Activated CD8-positive, alpha-beta memory T cell treated with anti-CD3 and anti-CD28 coated beads, Interleukin-2, amount 50 U/mL, for 24 hours (primary cell): Measurements from ENCODE around the gene TSPEAR.
"Not testable (repeated sequence)": the region's sequence is repeated elsewhere in the genome, so short reads cannot be mapped to it uniquely, and the experiment has no call there.

Source experiments
- DNase-seq: peaks from one replicate; pipeline ENCODE4 v3.0.0-alpha.2; 2020; ENCODE audit errors: extremely low read depth

Gene TSPEAR

DNA sequence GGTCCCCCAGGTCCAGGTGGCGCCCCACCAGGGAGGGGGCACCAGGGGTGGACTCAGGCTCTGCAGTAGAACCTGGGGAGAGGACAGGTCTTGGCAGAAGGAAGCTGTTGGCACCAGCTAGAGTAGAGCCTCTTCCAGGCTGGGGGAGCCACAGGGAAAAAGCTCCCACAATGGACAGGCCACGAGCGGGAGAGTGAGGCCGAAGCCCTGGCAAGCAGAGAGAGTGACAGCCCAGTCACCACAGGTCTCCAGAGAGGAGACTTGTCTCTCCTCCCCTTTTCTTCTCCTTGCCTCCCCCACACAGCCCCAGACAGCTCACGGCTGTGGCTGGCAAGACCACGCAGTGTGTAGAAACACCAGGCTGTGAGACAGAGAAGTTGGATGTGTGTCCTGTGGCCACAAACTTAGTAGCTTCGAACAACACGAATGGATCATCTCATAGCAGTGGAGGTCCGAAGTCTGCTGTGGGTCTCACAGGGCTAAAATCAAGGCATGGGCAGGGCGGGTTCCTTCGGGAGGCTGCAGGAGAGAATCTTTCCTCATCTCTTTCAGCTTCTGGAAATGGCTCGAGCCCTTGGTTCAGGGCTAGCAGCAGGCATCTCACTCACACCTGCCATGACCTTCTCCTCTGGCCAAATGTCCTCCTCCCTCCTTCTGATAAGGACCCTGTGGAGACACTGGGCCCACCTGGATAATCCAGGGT, 60.2 kb downstream of the TSPEAR start:
- DNase-seq, result no peak

DNA sequence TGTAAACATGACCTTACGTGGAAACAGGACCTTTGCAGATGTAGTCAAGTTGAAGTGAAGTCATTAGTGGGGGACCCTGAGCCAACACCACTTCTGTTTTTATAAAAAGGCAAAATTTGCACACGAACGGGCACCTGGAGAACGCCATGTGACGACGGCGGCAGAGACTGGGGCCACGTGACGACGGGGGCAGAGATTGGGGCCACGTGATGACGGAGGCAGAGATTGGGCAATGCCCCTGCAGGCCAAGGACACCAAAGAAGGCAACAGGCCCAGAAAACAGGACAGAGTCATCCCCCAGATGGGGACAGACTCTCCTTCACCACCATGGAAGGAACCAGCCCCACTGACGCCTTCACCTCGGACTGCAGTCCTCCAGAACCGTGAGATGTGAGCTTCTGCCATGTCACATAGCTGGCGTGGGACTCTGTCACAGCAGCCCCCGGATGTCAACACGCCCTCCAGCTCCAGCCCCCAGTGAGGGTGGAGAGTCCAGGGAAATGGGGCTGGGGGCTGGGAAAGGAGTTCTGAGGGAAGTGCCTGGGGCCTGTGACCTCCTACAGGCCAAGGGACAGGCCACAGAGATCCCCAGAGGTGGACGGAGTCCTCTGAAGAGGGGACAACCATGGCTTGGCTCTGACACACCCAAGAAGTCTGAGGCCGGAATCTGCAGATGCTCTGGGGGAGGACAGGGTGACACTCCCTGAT, 61.0 kb downstream of the TSPEAR start:
- no peak for DNase-seq

DNA sequence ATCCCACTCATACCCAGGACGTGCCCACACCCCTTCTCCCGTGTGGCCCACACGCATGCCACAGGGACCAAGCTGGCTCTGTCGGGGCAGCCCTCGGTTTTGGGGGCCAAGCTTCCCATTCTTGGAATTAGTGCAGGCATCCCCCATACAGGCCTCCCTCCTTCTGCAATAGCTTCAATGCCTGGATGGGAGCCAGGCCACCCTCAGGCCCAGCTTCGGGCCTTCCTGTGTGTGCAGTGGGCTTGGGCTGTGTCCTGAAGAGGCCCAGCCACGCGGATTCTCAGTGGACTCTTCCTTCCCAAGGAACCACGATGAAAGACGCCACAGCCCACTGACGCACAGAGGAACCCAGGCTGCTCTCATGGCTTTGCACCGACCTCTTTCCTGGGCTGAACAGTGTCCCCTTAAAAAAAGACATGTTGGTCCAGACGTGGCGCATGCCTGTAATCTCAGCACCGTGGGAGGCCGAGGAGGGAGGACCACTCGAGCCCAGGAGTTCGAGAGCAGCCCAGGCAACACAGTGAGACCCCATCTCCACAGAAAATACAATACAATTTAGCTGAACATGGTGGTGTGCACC, 61.8 kb downstream of the TSPEAR start:
- DNase-seq, result no peak

DNA sequence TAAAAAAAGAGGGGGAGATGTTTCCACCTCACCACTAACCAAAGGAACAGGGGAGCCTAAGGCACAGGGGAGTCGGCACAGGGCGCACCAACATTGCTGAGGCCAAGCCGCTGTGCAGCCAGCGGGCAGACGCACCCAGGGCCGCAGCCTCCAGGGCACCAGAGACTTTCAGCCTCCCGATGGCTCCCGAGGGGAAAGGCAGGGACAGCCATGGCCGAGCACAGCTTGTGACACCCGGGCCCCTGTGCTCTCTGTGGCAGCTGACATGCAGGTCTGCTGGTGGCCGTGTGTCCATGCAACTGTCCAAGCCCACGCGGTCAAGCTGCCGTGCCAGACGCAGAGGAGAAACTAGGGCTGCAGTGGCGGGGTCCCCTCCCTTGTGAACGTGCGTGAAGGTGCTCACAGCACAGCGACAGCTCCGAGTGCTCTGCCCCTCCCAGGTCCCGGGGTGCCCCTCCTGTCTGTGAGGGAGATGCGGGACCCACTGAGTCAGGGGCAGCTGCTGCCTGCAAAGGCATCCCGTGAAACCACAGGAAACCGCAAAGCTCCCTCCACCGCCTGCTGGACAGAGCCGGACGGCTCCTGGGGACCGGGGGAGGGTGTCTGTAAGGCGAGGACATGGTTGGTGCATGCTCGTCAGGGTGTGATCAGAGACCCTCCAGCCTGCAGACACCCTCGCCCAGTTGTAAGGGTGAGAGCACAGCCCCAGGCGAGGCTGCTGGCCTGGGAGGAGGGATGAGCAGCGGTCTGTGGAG, 62.6 kb downstream of the TSPEAR start:
- no peak for DNase-seq

DNA sequence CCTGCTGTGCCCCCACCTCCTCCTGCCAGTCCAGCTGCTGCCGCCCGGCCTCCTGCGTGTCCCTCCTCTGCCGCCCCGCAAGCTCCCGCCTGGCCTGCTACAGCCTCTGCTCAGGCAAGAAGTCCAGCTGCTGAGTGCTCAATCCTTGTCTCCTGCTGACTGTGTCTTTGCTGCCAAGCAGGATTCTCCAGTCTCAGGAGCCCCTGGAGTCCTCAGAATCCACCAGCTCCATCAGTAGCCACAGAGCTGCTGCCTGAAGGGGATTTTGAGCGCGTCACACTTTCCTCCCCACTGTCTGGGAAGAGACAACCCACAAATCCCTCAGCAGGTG, 64.2 kb downstream of the TSPEAR start:
- no peak for DNase-seq

DNA sequence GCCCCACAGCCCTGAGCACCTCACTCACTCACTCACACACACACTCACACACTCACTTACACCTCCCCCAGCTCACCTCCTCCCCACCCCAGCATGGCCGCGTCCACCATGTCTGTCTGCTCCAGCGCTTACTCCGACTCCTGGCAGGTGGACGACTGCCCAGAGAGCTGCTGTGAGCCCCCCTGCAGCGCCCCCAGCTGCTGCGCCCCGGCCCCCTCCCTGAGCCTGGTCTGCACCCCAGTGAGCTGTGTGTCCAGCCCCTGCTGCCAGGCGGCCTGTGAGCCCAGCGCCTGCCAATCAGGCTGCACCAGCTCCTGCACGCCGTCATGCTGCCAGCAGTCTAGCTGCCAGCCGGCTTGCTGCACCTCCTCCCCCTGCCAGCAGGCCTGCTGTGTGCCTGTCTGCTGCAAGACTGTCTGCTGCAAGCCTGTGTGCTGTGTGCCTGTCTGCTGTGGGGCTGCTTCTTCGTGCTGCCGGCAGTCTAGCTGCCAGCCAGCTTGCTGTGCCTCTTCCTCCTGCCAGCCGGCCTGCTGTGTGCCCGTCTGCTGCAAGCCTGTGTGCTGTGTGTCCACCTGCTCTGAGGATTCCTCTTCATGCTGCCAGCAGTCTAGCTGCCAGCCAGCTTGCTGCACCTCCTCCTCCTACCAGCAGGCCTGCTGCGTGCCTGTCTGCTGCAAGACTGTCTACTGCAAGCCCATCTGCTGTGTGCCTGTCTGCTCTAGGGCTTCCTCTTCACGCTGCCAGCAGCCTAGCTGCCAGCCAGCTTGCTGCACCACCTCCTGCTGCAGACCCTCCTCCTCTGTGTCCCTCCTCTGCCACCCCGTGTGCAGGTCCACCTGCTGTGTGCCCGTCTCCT, 64.8 kb downstream of the TSPEAR start, which contains the start of gene KRTAP10-11:
Gene KRTAP10-11 (plus strand): TSS at position 49 of the 856 bp plus-strand sequence. CDS start 45 bp downstream, at position 94.
- DNase-seq, result not testable (repeated sequence)

DNA sequence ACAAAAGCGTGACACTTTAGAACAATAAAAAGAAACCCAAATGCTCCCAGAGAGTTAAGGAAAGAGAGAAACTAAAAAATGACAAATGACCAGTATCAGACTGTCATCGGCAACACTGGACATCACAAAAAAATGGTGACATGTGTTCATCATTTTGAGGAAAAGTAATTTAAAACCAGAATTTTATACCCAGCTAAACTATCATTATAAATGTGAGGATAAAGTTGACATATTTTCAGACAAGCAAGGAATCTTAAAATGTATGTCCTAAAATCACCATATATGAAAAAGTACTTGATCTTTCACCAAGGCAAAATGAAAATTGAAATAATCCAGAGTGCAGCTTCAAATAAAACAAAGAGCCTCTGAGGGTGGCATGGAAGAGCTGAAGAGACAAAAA, 66.5 kb downstream of the TSPEAR start:
- DNase-seq, result no peak

DNA sequence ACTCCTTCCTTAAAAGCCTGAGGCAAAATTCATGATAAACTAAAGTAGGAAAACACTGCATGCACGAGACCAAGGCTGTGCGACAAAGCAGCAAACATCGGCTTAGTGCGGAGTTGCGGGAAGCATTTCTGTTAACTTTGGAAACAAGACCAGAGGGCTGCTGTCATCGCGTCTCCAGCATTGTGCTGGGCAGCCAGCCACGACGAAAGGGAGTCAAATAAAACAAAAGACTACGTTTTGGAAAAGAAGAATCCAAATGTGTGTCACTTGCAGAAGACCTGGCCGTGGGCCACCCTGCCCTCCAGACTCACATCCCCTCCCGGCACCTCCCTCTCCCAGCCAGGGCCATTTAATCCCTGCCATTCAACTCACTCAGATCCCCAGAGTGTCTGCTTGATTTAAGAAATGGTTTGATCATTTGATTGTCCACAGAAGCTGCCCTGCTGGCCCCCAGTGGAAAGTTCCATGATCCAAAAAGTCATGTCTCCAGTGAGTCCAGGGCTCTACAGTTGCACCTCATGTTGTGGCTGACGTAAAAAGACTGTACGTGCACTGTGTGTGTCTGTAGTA, 67.5 kb downstream of the TSPEAR start:
- no peak for DNase-seq

DNA sequence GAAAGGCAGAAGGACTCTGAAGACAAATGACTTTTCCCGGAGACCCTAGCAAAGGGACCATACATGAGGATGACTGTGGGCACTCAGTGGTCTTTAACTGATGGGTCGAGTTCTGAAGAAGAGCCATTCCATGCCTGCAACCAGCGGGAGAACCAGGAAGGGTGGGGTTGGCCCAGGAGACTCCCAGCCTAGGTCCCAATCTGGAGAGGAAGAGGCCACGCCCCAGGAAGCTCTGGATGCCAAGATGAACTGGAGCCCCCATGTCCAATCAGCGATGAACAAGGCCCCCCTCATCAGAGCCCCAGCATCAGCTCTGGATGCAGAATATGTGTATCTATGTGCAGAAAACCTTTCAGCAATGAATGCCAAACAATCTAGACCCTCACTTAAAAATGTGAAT, 70.6 kb downstream of the TSPEAR start:
- no peak for DNase-seq

DNA sequence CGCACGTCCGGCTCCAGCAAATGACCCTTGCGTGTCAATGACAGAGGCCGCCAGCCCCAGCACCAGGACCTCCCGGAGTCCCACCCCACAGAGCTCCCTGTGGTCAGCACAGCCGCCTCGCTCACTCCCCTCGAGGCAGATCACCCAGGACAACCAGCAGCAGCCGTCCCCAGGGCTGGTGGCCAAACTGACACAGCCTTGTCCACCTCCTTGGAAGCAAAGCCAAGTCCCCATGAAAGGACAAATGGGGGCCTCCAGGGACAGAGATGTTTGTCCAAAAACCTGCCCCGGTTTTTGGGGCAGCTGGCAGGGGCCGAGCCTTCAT, 72.1 kb downstream of the TSPEAR start:
- DNase-seq, result no peak

DNA sequence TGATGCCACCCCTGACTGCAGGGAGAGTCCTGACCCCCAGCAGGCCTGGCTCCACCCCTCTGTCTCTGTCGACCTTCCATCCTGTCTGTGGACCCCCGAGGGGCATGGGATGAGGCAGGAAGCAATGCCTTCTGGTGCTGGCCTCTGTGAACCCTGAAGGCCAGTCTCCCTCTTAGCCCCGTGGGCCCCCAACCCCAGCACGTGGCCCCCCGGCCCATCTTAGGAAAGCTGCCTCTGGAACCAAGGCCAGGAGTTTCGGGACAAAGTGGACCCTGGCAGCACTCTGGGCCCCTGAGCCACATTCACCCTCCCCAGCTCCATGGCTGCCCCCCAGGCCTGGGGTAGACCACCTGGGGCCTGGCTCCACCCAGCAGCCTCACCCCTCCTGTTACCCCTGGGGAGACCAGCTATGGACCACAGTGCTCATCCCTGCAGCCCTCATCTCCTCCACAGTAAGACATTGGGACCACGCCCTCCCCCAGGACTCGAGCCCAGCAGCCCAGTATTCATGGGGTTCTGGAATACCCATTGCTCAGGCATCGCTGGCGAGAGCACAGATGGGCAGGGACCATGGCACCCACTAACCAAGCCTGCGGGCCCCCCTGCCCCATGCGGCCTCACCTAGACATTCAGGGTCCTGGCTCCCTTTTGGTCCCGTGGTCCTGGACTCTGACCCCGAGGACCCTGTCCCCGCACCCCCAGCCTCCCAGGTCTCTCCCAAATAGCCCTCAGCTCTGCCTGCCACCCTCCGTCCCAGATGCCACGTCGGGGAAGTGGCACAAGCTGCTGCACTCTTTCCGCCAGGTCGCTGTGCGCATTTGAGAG, 72.7 kb downstream of the TSPEAR start:
- not testable (repeated sequence) for DNase-seq

DNA sequence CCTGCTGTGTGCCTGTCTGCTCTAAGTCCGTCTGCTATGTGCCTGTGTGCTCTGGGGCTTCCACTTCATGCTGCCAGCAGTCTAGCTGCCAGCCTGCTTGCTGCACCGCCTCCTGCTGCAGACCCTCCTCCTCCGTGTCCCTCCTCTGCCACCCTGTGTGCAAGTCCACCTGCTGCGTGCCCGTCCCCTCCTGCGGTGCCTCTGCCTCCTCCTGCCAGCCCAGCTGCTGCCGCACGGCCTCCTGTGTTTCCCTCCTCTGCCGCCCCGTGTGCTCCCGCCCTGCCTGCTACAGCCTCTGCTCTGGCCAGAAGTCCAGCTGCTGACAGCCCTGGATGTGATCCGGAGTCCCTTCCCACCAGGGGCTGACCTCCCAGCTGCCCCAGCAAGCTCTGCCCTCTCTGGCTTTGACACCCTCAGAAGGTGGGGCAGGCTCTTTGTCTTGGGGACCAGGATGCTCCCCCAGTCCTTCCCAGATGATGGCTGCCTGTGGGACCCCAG, 73.5 kb downstream of the TSPEAR start:
- DNase-seq, result not testable (repeated sequence)

DNA sequence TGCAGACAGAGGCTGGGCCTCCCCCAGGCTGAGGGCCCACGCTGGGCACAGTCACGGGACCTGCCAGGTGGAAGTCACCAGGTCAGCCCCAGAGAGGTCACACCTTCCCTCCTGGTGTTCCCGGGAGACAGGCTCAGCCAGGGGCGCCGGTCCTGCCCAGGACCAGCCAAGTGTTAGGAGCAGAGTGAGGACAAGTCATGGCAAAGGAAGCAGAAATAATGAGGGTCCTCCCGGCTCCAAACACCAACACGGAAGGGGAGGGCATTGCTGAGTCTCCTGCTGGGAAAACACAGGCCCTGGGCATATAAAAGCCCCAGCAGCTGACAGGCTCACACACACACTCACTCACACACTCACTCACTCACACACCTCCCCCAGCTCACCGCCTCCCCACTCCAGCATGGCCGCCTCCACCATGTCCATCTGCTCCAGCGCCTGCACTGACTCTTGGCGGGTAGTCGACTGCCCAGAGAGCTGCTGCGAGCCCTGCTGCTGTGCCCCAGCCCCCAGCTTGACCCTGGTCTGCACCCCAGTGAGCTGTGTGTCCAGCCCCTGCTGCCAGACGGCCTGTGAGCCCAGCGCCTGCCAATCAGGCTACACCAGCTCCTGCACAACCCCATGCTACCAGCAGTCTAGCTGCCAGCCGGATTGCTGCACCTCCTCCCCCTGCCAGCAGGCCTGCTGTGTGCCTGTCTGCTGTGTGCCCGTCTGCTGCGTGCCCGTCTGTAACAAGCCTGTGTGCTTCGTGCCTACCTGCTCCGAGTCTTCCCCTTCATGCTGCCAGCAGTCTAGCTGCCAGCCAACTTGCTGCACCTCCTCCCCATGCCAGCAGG, 74.1 kb downstream of the TSPEAR start, which contains the start of gene KRTAP10-10:
Gene KRTAP10-10 (plus strand): TSS at position 339 of the 833 bp plus-strand sequence. CDS start 62 bp downstream, at position 401.
- DNase-seq, result no peak

DNA sequence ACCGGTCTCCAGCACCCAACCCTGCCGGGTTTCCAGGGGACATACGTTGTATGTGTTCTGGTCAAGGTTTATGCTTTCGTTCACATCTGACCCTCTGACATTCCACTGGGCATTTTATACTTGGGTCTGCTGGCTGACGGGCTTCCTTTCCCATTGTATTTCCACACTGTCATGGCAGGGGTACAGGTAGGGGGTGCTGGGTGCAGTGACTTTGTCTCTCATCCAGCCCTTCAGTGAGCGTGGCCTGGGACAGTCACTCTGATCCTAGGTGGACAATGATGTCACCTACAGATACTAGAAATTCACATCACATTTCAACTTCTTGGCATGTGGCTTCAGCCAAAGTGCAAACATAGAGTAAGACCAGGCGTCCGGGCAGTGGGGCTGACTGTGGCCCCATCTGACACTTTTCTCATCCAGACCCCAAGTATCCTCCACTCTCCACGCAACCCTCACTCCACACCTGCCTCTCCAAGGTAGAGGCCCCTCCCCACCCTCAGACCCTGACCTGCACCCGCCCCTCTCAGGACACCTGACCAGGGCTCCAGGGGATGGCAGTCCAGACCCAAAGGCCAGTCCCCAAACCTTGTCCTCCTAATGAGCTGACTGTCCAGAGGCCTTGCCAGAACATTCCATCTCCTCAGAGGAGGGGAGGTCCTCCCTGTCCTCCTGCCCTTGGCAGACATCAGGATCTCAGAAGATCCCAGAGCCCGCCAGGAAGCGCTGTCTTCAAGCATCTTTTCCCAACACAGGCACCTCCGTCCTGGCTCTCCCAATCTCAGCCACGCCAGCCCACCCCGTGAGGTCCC, 75.0 kb downstream of the TSPEAR start:
- no peak for DNase-seq

DNA sequence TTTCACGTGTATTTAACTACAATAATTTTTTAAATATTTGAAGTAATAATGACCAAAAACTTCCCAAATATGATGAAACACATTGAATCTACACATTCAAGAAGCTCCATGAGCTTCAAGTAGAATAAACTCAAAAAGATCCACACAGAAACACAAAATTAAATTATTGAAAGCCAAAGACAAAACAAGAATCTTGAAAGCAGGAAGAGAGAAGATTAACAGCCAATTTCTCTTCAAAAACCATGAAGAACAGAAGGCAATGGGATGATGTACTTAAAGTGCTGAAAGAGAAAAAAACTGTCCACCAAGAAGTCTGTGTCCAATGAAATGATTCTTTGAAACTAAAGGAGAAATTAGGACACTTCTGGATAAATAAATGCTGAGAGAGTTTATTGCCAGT, 79.3 kb downstream of the TSPEAR start:
- no peak for DNase-seq

DNA sequence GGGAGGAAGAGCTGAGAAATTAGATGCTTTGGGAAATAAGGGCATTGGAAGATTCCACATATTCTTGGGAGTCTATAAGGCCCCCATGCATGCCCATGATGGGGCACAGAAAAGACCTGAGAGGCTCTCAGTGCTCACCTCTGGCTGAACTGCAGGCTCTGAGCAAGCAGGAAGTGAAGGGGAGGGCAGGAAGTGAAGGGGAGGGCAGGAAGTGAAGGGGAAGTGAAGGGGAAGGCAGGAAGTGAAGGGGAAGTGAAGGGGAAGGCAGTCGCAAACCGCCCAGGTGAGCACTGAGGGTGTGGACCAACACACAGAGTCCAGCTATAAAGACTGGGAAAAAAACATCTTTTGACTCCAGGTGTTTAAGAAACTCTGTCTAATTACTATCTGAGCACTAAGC, 80.9 kb downstream of the TSPEAR start:
- DNase-seq, result no peak

DNA sequence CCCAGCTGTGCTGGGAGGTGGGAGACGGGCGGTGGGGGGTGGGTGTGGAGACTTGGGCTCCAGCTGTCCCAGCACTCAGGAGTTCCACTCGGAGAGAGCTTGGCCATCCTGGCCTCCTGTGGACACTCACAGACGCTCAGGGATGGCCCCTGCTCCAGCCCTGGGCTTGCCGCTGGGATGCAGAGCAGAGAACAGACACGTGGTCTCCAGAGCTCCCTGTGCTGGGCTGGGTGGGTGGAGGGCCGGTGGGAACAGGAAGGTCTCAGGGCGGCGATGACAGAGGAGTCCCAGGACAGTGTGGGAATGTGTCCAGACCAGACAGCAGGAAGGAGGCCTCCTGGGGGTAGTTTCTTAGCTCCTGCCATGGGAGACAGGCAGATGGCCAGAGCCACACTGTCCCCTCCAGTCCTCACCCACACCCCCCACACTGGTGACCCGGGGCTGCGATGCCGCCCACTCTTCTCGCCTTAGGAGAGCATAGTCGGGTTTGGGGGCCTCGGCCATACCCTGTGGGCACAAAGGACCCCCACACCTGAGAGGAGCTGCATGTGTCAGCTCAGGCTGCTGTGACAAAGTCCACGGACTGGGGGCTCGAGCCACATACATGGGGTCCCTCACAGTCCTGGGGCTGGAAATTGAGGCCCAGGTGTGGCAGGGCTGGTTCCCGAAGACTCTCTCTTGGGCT, 82.5 kb downstream of the TSPEAR start:
- DNase-seq, result no peak

DNA sequence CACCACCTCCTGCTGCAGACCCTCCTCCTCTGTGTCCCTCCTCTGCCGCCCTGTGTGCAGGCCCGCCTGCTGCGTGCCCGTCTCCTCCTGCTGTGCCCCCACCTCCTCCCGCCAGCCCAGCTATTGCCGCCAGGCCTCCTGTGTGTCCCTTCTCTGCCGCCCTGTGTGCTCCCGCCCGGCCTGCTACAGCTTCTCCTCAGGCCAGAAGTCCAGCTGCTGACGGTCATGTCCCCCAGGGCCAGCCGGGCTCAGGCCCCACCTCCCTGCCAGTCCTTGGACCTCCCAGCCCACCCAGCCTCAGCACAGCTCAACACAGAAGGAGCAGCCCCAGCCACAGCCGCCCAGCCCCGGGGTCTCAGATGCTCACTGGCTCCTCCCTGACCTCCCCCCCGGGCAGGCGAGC, 83.5 kb downstream of the TSPEAR start:
- DNase-seq, result not testable (repeated sequence)
